NCI-H2081 (cell line): ENCODE measurements around the gene KDM3A.

Source experiments
- DNase-seq, 2 experiments: peaks; one replicate each; lab custom pipeline; 2025; lab: John Stamatoyannopoulos, UW

Gene KDM3A

DNA sequence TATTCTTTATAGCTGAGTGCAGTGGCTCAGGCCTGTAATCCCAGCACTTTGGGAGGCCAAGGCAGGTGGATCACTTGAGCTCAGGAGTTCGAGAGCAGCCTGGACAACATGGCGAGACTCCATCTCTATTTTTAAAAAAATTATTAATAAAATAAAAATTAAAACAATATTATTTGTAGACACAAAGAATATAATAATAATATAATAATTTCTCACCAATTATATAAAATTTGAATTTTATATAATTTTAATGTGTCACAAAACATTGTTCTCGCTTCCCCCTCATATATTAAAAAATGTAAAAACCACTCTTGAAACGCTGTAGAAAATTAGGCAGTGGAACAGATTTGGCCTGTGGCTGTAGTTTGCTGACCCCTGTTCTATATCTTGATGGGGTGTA, 5.6 kb upstream of the KDM3A start:
- DNase-seq: no peak

DNA sequence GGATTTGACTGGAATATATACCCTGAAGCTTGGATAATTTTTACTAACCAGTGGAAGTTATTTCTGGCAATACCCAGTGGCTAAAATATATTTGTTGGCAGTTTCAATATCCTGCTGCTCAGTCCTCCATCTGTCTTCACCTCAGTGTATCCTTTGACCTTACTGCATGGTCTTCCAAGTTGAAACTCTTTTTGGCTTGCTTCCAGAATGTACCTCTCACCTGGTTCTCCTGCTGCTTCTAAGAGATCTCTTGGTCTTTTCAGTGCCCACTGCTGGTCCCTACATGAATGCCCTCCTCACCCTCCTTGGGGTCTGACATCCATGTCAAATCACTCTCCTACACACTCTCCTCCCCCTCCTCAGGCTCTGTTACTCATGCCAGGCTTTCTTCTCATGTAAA, 4.8 kb upstream of the KDM3A start:
- DNase-seq: no peak

DNA sequence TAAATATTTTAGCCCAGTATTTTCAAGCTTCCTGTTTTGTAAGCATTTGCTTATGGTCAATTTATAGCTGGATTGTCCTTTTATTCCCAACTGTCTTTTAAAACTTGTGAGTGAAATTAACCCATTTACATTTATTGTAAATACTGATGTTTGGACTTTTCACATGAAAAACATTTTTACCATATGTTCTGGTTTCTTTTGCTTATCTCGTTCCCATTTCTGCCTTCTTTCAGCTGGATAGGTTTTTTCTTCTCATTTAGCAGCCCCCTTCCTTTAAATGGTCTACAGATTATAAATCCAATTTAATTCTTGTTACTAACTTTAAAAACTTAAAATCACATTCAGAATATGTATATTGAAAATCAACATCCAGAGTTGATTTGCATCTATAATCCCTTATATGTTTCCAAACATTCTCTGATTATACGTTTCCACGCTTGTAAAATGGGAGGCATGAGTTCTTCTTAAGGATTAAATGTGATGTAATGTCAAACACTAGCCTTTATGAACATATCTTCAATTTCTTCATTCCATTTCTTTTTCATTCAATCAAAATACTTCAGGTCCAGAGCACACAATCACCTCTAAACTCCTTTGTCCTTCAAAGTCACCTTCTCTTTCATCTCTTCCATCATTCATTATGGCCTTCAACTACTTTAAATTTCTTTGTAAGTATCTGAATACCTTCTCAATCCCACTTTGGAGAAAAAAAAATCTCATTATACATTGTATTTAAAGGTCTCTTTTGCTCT, 1.1 kb upstream of the KDM3A start:
- no peak for DNase-seq

DNA sequence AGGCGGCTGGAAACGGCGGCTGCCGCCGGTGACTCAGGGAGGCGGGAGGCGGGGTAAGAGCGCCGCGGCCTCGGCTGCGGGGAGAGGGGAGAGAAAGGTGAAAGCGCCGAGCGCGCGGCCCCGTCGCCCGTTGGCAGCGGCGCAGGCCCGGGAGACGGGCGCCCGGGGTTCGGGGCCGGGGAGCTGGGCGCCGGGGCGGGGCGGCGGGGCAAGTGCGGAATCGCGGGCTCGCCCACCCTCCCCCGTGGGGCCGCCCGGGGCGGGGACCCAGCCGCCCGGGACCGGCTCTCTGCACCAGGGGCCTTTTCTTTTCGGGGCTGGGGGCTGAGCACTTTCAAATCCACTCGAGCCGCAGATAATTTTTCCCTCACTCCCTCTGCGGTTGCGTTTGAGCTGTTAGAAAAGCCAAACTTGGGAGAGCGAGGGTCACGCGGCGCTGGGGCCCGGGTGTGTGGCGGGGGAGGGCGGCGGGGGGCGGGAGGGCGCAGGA, 266 bp downstream of the KDM3A start:
- no peak for DNase-seq

DNA sequence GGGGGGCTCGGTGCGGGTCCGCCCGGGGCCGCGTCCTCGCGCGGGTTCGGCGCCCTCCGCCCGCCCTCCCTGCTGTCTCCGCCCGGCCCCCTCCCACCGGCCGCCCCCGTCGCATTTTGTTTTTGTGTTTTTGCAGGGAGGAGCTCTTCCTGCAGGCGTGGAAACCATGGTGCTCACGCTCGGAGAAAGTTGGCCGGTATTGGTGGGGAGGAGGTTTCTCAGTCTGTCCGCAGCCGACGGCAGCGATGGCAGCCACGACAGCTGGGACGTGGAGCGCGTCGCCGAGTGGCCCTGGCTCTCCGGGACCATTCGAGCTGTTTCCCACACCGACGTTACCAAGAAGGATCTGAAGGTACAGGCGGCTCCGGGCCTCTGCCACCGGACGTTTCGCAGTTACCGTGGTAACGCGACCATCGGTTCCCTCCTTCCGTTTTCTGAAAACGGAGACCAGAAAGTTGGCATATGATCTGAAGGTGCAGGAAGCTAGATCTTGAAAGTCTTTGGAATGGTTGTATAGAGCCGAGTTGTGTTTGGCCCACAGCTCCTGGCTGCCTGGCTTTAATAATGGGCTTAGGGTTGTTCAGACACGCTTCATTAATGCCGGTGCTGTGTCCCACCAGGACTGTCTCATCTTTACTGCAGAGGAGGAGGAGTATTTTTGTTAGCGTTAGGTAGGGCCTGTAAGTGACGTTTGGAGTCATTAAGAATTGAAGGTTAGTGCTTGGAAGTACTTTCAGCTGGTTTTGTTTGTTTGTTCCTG, 891 bp downstream of the KDM3A start:
- DNase-seq: peak; percentile 10 to 44

DNA sequence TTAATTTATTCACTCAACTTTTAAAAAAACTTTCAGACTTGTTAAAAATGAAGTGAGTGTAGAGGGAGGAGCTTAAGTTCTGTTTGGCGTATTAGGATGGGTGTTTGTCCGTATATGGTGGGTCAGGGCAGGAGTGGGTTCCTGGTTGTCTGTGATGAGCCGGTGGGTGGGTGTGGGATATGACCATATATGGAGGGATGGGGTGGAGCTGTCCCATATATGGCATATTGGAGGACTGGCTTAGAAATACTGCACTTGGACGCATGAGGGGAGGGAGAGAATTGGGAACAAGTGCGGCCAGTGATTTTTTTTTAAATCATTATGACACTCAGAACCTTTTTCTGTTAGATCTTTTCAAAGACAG, 1.5 kb downstream of the KDM3A start:
- DNase-seq: peak; percentile 54 to 75

DNA sequence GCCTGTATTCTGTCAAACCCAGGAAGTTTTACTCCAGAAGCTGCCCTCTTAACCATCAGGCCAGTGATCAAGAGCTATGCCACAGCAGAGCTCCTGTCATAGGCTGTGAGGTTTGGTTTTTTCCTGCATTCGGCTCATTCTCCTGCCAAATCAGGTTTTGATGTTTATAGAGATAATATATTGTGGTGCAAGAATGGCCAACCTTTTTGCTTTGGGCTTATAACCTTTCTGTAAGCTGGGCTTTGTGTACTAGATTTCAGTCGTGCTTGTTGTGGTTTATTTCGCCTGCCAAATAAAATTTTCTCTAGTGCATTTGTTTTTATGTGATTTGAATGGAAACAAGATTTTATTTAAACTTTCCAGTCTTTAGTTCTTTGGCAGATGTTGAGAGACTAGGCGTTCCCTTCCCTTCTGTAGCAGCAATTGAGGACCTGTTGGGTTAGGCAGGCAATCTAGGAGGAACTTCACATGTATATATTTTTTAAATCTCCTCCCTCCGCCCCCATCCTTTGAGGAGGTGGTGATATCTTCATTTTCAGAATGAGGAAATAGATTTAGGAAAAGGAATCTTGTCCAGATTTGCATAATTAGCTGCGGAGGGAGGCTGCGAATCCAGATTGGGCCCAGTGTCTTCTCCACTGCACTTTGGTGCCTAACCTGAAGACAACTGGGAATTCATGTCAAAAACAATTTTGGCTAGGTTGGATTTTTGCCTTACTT, 2.6 kb downstream of the KDM3A start:
- DNase-seq: no peak

GRCh38 chr2:86445436-86445835, 4.3 kb downstream of the KDM3A start:
- DNase-seq: no peak

DNA sequence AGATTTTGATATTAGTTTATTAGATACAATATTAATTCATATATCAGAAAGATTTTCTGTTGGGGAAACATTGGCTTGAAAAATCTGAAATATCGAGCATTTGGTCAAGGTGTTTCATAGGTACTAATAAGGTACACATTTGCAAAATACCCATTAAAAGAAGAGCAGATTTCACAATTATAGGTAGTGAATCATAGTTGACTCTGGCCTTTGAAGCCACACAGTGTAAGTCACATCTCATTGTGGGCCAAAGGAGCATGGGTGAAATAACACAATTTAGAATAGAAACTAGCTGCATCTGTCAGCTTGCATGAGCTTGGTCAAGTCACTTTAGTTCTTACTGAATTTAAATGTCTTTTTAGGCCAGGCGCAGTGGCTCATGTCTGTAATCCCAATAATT, 4.9 kb downstream of the KDM3A start:
- DNase-seq: no peak

GRCh38 chr2:86453836-86454235, 12.7 kb downstream of the KDM3A start:
- peak; percentile 62 to 77 for DNase-seq

GRCh38 chr2:86454238-86454637, 13.1 kb downstream of the KDM3A start:
- no peak for DNase-seq

DNA sequence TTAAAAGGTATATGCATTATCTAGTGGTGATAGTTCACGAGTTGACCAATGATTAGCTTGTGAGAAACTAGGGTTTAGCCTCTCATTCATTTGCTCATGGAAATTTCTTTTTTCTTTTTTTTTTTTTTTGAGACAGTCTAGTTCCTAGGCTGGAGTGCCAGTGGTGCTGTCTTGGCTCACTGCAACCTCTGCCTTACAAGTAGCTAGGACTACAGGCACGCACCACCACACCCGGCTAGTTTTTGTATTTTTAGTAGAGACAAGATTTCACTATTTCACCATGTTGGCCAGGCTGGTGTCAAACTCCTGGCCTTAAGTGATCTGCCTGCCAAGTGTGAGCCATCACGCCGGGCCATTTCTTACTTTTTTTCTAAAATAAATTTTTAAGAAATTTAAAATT, 14.0 kb downstream of the KDM3A start:
- no peak for DNase-seq

GRCh38 chr2:86461042-86461743, 20.0 kb downstream of the KDM3A start:
- no peak for DNase-seq

GRCh38 chr2:86464652-86465051, 23.5 kb downstream of the KDM3A start:
- no peak for DNase-seq

- no peak for DNase-seq
Observed at GRCh38 chr2:86466306-86466705, 25.1 kb downstream of the KDM3A start.

DNA sequence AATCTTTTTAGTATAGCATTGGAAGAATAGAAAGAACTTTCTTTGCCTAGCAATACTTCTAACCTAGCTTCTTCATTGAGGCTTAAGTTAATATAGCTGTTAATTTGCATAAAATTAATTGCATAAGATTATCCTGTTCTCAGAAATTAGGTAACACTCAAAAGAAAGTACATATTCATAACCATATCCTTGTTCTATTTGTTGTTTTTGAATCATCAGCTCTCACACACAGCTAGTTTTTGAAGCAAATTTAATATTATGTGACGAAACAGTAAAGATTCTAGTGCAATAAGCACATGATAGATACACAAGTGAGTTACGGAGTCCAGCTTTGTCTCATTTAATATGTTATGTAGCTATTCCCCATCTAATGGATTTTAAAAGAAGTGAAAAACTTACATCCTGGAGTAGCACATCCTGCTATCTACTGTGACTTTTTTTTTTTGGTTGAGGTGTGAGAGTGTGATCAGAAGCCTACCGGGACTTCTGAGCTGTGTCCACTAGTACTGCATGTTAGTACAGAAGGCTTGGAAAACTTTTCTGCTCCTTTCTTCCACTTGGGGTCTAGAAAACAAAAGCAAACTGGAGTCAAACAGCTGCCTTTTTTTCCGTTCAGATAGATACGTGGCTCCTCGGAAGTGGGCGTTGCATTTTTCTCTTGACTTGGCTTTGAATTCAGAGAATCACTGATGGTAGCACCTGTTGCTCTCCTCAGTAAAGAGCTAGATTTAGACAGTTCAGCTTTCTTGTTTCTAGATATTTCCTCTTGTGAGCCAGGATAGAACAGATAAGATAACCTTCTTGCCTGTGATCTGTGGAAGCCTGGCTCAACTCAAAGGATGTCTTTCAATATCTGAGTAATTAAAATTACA, 27.2 kb downstream of the KDM3A start:
- DNase-seq: no peak

DNA sequence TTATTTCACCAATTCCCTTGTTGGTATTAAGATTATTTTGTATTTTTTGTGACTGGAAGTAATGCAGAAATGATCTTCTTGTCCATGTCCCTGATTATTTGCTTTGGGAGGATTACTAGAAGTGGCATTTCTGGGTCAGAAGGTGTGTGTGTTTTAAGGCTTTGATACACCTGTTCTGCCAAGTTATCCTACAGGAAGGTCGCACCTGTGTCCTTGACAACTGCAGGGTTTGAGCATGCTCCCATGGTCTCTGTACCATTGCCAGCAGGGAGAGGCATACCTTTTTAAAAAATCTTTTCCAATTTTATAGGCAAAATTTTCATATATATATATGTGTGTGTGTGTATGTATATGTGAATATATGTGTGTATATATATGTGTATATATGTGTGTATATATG, 29.7 kb downstream of the KDM3A start:
- no peak for DNase-seq

GRCh38 chr2:86471637-86472036, 30.5 kb downstream of the KDM3A start:
- DNase-seq: no peak

- DNase-seq: no peak
Observed at GRCh38 chr2:86476092-86476491, 34.9 kb downstream of the KDM3A start.

DNA sequence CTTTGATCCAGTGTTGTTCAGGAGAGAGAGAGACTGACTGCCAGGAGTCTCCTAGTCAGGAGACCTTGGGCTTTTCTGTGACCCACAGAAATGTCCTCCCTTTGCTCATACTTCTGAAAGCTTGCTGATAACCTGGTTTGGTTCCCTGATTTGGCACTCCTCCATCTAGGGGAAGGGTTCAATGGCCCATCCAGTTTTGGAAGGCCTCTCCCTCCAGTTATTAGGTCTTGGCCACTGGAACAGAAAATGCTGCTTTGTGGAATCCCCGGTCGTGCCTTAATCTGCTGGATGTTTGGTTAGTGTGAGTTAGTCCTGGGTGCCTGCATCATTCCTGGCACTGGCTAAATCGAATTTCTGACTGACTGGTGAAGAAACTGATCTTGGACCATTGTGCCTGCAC, 35.7 kb downstream of the KDM3A start:
- no peak for DNase-seq

- DNase-seq: no peak
Observed at GRCh38 chr2:86477349-86477748, 36.2 kb downstream of the KDM3A start.
